GM18526 (cell line): ENCODE results near the gene MEAK7.

Experiments used
- POLR2A ChIP-seq: IDR thresholded peaks from 3 replicates; pipeline ENCODE4 v1.6.1; 2011; ENCODE audit not compliant: insufficient read length; ENCODE audit errors: extremely low read depth

MEAK7 gene, protein sequence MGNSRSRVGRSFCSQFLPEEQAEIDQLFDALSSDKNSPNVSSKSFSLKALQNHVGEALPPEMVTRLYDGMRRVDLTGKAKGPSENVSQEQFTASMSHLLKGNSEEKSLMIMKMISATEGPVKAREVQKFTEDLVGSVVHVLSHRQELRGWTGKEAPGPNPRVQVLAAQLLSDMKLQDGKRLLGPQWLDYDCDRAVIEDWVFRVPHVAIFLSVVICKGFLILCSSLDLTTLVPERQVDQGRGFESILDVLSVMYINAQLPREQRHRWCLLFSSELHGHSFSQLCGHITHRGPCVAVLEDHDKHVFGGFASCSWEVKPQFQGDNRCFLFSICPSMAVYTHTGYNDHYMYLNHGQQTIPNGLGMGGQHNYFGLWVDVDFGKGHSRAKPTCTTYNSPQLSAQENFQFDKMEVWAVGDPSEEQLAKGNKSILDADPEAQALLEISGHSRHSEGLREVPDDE

DNA sequence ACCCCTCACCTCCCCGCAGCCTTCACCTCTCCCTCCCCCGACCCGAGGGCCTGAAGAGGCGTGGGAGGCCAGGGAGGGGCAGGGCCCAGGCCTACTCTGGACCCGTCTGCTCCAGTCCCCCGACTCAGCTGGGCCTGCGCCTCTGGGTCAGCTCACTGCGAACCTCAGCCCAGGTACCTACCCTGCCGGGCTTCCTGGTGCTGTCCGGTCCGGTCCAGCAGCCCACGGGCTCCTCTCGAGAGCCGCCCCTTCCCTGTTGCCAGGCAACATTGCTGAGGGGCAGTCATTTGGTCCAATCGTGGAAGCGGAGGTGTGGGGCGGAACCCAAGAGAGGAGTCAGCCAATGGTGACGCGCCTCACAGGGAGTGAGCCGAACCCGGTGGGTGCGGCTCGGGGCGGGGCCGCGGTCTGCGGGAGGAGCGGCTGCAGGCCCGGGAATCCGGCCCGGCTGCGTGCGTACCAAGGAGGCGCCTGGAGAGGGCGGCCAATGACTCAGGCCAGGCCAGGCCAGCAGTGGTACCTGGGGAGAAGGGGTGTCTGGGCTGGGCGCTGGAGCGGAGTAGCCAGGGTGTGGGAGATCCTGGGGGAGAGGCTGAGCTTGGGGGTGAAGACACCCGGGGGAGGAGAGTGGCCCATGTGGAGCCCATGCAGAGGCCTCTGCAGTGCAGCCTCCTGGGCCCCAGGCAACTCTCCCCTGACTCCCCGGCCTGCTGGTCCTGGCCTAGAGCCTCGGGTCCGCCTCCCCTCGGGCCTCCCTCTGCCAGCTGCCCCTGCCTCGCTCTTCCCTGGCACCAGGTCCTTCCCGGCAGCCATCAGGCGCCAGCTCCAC, at the start of gene MEAK7:
Gene MEAK7, minus strand, starts transcription at position 240 of the 829 bp plus-strand sequence. CDS start 6,573 bp downstream, outside the sequence.
- peak; percentile 62 for TF ChIP-seq POLR2A

DNA sequence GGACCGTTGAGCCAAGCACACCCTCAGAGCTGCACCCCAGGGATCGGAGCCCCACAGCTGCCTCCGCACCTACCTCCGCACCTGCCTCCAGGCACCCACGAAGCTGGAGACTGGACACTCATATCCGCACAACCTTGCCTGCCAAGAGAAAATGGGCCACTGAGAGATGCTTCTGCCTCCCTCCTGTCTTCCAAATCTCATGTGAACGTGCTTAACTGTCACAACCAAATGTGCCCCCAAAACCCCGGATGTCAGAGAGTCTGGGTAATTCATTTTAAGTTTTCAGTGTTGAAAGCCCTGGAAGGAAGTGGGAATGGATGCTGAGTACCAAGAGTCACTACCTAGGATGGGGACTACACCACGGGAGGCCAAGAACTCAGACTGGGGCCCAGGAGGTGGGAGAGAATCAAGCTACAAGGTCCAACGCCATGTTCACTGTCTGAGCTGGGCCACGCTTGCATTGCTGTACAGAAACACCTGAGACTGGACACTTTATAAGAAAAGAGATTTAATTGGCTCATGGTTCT, 49.5 kb upstream of the MEAK7 start:
- no peak for TF ChIP-seq POLR2A

DNA sequence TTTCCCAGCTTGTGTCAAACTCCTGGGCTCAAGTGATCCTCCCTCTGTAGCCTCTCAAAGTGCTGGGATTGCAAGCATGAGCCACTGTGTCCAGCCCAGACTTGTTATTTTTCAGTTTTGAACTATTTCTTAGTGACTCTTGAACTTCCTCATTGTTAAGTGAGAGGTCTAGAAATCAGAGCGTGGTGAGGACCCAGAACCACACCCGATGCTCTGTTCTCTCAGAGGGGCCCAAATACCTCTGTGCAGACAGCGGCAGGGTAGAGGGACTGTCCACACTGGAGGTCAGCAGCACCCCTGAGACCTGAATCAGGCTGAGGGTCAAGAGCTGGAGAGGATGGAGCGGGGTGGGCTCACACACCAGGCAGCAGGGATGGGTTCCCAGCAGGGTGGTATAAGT, 47.7 kb upstream of the MEAK7 start:
- no peak for TF ChIP-seq POLR2A

DNA sequence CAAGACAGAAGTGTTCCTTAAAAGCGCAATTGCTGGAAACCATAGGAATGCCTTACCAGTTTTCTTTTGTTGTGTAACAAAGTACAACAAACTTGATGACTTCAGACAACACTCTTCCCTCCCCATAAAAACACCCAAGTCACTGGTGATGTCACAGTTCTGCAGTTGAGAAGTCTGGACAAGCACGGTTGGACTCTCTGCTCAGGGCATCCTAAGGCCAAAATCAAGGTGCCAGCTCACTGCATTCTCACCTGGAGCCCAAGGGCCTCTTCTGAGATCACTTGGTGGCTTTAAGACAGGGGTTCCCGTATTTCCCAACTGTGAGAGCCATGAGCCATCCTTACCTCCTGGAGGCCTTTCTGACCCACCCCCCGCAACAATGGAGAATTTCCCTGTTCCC, 45.6 kb upstream of the MEAK7 start:
- no peak for TF ChIP-seq POLR2A

DNA sequence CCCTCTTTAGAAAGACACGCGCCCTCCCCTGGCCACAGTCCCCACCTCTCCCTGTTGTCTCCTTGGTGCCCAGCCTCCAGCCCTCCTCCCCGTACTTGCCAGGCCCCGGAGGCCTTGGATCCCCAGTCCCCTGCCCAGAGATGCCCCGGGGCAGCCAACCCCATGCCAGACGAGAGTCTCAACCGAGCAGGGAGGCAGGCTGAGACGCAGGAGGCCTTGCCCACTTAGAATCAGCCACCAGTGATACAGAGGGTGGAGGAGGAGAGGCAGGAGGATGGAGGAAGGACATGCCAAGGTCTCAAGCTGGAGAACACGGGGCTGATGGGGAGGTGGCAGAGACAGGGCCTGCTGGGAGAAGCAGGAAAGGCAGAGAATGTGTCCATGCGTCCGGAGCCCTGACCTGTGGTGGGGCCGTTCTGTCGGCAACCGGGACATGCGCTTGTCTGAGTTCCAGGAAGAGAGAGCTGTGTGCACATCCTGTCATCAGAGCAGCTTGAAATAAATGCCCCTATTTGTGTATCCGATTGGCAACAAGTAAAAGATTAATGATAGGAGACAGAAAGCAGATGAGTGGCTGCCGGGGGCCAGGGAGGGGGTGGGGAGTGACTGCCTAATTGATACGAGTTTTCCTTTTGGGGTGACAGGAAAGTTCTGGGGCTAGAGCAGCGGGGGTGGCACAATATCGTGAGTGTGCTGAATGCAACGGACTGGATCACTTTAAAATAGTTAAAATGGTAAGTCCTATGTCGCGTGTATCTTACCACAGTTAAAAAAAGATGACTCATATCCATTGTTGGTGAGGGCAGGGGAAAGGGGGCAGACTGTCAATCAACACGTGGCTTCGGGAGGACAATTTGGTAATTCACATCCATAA, 44.7 kb upstream of the MEAK7 start:
- TF ChIP-seq POLR2A, result no peak

DNA sequence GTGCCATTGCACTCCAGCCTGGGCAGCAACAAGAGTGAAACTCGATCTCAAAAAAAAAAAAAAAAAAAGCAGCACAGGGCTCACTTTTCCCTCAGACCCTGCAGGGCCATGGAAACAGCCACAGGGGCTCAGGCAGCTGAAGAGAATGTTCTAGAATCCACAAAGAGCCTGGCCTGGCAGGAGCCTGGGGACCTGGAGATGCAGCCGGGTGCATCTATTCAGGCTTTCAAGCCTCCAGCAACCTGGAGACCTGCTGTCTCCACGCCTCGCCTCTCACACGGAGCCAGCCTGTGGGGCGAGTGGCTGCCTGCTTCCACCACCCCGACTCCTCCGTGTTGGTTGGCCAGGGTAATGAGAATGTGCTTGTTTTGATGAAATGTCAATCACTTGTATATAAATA, 44.0 kb upstream of the MEAK7 start:
- TF ChIP-seq POLR2A, result no peak

DNA sequence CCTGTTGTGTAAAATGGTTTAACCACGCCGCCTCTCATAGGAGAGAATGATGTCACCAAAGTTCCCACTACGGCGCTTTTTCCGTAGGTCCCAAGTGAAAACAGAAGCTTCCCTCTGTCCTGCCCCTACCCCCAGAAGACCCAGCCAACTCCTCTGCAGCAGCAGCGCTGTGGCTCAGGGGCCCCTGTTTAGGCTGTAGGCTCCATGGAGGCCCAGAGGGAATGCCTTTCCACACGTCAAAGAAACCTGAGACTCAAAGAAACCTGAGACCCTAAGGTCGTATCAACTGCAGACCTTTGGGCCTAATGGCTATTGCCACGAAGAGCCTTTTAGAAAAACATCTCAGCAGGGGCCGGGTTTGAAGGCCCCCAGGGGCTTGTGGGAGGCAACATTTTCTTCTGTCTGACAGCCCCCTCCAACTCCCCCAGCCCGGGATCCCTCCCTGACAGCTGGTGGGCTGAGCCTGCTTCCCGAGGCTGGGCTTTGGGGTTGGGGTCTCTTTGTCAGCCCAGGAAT, 43.1 kb upstream of the MEAK7 start:
- TF ChIP-seq POLR2A, result no peak

DNA sequence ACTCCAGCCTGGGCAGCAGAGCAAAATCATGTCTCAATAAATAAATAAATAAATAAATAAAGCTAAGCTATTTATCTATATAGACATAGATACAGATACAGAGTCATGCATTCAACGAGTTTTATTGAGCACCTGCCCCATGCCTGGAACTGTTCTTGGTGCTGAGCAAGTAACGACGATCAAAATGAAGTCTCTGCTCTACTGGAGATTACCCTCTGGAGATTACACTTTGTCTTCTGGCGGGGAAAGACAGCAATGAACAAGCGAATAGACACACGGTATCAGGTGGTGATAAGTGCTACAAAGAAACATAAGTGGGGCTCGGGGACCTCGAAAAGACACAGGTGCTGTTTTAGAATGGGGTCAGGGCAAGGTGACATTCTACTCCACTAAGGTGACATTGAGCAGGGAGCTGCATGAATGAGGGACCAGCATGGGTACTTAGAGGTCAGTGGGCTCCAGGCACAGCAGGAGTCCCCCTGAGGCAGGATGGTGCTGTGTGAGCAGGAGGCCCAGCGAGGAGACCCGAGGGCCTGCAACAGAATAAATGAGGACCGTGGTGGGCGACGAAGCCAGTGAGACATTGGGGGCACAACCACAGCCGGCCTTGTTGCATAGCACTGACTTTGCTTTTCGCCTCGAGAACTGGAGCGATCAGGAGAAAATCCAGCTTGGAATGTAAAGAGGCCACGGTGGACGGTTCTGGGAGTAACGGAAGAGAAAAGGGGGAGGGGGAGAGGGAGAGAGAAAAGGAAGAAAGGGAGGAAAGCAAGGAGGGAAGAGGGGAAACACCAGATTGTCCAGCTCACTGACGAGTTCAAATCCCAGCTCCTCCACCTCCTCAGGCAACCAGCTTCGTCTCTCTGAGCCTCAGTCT, 42.4 kb upstream of the MEAK7 start:
- no peak for TF ChIP-seq POLR2A

DNA sequence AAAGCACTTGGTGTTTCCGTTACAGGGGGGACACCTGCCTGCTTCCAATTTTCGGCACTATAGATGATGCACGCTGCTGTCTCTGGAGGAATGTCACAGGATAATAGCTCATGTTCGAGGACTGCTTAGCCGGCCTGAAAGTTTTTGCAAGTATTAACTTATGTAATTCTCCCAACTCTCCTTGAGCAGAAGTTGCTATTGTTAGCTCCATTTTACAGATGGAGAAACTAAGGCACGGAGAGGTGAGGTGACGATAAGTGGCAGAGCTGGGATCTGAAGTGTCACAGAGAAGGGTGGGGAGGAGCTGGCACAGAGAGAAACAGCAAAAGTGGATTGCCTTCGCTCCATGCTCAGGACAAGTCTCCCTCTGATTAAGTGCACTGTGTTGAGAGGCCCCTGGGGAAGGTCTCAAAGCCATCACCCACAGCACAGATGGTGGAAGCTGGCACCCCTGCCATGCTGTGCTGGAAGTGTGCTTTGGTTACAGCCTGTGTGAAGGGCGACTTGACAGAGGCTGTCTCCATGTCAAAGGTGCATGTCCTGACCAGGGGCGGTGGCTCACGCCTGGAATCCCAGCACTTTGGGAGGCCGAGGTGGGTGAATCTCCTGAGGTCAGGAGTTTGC, 40.8 kb upstream of the MEAK7 start:
- TF ChIP-seq POLR2A, result no peak

DNA sequence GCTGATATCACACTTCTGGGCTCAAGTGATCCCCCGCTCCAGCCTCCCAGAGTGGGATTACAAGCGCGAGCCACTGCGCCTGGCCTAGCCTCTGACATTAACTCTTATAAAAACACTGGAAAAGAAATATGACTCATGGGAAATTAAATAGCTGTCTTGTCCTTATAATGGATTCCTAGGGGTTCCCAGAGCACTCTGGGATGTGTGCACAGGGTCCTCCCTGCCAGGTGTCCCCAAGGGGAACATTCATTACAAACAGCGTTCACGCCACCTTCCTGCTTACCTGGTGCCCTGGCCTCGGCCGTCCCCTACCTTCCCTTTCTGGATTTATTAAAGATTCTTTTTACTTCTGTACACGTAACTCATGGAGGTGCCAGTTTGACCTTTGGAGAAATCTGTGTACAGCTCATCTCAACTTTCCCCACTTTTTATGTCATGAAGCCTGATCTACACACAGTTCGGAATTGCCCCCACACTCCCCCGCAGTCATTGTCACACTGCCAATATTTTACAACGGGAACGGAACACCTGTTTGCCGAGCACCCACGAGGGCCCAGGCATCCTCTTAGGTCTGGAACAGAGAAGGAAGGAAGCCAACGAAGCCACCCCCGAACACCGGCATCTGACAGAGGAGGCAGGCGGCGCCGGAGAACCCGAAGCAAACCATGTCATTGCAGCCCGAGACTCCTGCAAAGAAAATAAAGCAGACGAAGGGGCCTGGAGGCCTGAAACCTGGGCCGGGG, 39.7 kb upstream of the MEAK7 start:
- no peak for TF ChIP-seq POLR2A

DNA sequence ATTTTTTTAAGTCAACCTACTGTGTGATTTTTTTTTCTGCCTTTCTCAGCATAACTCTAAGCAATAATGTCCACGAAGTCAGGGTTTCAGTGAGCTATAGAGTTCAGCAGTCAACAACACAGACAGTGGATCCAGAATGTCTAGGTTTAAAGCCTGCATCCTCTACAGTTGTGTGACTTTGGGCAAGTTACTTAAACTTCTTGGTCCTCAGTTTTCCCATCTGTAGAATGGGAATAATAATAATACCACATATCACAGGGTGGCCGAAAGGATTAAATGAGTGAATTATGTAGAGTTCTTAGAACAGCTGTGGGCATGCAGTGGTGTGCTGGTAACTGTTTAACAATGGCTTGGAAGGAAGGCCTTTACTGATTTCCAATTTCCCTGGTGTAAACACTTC, 38.8 kb upstream of the MEAK7 start:
- TF ChIP-seq POLR2A, result no peak

DNA sequence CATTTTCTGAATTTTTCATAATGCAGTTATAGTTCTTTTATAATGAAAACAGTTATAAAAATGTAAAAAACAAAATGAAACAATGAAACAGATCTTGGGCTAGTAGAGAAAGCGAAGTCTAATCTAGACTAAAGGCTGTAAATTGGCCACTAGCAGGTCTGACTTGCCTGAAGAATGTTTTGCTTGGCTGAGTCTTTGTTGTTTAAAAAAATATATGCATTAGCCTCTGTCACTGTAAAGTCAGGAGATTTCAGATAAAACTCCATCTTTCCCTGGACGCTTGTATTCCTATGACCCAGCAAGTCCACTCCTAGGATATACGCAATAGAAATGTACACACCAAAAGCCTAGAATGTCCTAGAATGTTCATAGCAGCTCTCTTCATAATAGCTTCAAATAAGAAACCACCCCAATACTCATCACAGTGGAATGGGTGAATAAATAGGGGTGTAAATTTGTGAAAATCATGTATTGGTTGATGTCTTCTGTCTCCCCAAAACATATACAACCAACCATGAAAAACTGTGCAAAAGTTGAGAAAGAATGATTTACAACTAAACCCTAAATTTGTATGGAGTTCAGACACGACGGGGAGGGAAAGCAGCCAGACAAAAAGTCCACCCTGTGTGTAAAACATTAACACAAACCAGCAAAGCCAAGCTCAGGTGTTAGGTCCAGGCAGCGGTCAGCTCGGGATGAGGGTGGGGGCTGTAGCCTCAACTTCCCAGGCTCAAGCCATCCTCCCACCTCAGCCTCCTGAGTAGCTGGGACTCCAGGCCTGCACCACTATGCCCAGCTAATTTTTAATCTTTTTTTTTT, 37.7 kb upstream of the MEAK7 start:
- TF ChIP-seq POLR2A, result no peak
